Cardiac fibroblast (primary cell): ENCODE results near the gene CEP112.

Experiments used
- DNase-seq, 2 donors: peaks; one replicate each; pipeline versions ENCODE4 v3.0.0 to v3.0.0-alpha.2; 2010; ENCODE audit warnings: low read depth in 2 of 2
- H3K4me3 ChIP-seq, 2 donors: replicated peaks in 1 of 2; 1 replicate in 1 of 2; 2 replicates in 1 of 2; pipeline ENCODE4 v1.5.1; 2011; ENCODE audit warnings: low read depth in 2 of 2, low read length in 2 of 2, mild to moderate bottlenecking in 2 of 2, moderate library complexity in 1 of 2
- TF ChIP-seq, protein P1 (sequence below): IDR thresholded peaks from one replicate; pipeline ENCODE4 v1.5.1; 2011; ENCODE audit warnings: low read depth, mild to moderate bottlenecking, low read length, inconsistent platforms

Gene CEP112

GRCh38 chr17:65776890-65777289 is 415.0 kb downstream of the CEP112 start:
- no peak overlapping the region for H3K4me3 ChIP-seq
- TF ChIP-seq, protein P1, sequence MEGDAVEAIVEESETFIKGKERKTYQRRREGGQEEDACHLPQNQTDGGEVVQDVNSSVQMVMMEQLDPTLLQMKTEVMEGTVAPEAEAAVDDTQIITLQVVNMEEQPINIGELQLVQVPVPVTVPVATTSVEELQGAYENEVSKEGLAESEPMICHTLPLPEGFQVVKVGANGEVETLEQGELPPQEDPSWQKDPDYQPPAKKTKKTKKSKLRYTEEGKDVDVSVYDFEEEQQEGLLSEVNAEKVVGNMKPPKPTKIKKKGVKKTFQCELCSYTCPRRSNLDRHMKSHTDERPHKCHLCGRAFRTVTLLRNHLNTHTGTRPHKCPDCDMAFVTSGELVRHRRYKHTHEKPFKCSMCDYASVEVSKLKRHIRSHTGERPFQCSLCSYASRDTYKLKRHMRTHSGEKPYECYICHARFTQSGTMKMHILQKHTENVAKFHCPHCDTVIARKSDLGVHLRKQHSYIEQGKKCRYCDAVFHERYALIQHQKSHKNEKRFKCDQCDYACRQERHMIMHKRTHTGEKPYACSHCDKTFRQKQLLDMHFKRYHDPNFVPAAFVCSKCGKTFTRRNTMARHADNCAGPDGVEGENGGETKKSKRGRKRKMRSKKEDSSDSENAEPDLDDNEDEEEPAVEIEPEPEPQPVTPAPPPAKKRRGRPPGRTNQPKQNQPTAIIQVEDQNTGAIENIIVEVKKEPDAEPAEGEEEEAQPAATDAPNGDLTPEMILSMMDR: no peak
- no peak for DNase-seq

DNA sequence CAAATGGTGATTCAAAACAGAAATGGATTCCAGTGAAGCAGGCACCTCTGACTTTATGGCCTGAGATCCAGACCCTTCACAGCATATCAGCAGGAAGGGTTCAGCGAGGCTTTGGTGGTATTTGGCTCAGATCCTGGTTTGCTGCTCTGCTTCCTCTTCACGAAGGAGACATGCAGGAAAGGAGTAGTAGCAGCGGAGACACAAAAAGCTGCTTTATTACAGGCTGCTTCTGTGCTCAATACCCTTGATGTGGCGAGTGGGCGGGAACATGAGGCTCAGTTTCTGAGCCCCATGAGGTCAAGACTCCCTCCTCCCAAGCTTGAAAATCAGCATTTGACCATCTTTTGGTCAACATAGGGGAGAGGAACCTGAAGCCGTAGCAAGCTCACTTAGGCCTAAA is 417.1 kb downstream of the CEP112 start:
- peak in 1 of 2 donors; percentile 57 for DNase-seq
- no peak overlapping the region for H3K4me3 ChIP-seq
- TF ChIP-seq, protein P1: no peak

- no peak overlapping the region for H3K4me3 ChIP-seq
Observed at GRCh38 chr17:65772989-65773388, 418.9 kb downstream of the CEP112 start.

GRCh38 chr17:65771704-65772103 is 420.2 kb downstream of the CEP112 start:
- TF ChIP-seq, protein P1: no peak

More at GRCh38 chr17:65772989-65773388, 418.9 kb downstream of the CEP112 start:
- TF ChIP-seq, protein P1: no peak
- no peak for DNase-seq

GRCh38 chr17:65763786-65764185 is 428.1 kb downstream of the CEP112 start:
- H3K4me3 ChIP-seq: no peak overlapping the region
- DNase-seq: no peak
- TF ChIP-seq, protein P1: no peak

More at GRCh38 chr17:65771704-65772103, 420.2 kb downstream of the CEP112 start:
- DNase-seq: no peak
- H3K4me3 ChIP-seq: no peak overlapping the region

DNA sequence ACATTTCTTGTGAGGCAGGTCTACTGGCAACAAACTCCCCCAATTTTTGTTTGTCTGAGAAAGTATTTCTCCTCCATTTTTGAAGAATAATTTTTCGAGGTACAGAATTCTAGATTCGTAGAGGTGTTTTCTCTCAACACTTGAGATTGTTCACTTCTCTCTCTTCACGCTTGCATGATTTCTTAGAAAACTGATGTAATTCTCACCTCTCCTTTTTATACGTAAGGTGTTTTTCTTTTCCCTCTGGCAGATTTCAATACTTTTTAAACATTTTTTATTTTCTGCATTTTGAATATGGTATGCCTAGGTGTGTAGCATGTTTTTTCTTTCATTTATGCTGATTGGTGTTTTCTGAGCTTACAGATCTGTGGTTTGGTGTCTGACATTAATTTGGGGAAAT is 429.0 kb downstream of the CEP112 start:
- TF ChIP-seq, protein P1: no peak
- no peak for DNase-seq
- no peak overlapping the region for H3K4me3 ChIP-seq

- TF ChIP-seq, protein P1: no peak
- no peak overlapping the region for H3K4me3 ChIP-seq
- no peak for DNase-seq
Observed at GRCh38 chr17:65759532-65759931, 432.4 kb downstream of the CEP112 start.
